Measurements from ENCODE around the gene CNGB1.

Gene CNGB1

GRCh38 chr16:57929250-57929649, 41.7 kb downstream of the CNGB1 start:
- ChIA-PET POLR2A (no interaction called here), CTCF (interaction anchor here (1.7 kb wide), 1 partner anchor 30 kb away, joined by 5 read pairs; no protein-coding TSS in a partner anchor)
- TF ChIP-seq, protein P1, sequence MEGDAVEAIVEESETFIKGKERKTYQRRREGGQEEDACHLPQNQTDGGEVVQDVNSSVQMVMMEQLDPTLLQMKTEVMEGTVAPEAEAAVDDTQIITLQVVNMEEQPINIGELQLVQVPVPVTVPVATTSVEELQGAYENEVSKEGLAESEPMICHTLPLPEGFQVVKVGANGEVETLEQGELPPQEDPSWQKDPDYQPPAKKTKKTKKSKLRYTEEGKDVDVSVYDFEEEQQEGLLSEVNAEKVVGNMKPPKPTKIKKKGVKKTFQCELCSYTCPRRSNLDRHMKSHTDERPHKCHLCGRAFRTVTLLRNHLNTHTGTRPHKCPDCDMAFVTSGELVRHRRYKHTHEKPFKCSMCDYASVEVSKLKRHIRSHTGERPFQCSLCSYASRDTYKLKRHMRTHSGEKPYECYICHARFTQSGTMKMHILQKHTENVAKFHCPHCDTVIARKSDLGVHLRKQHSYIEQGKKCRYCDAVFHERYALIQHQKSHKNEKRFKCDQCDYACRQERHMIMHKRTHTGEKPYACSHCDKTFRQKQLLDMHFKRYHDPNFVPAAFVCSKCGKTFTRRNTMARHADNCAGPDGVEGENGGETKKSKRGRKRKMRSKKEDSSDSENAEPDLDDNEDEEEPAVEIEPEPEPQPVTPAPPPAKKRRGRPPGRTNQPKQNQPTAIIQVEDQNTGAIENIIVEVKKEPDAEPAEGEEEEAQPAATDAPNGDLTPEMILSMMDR (IDR thresholded peaks at IDR 0.05; ENCODE audit: insufficient read depth, low read length, missing control alignments) = no peak
- H3K4me3 ChIP-seq (ENCODE audit: low read depth, low read length) = no peak overlapping the region
- no peak for DNase-seq (ENCODE audit: low read depth, low spot score)

- TF ChIP-seq, protein P1 (IDR thresholded peaks at IDR 0.05; ENCODE audit: insufficient read depth, low read length, missing control alignments) = no peak
- no peak overlapping the region for H3K4me3 ChIP-seq (ENCODE audit: low read depth, low read length)
- ChIA-PET POLR2A (no interaction called here), CTCF (no interaction called here)
- no peak for DNase-seq (ENCODE audit: low read depth, low spot score)
Measured at GRCh38 chr16:57926041-57926440, 44.9 kb downstream of the CNGB1 start.

GRCh38 chr16:57925310-57925709, 45.6 kb downstream of the CNGB1 start:
- TF ChIP-seq, protein P1 (IDR thresholded peaks at IDR 0.05; ENCODE audit: insufficient read depth, low read length, missing control alignments) = no peak
- no peak for DNase-seq (ENCODE audit: low read depth, low spot score)
- CTCF ChIA-PET = no interaction called here
- H3K4me3 ChIP-seq (ENCODE audit: low read depth, low read length) = no peak overlapping the region
- POLR2A ChIA-PET = no interaction called here

- TF ChIP-seq, protein P1 (IDR thresholded peaks at IDR 0.05; ENCODE audit: insufficient read depth, low read length, missing control alignments) = no peak
- ChIA-PET CTCF (interaction anchor here (1.3 kb wide), 1 partner anchor 18 kb away, joined by 4 read pairs; no protein-coding TSS in a partner anchor), POLR2A (no interaction called here)
- DNase-seq (ENCODE audit: low read depth, low spot score) = no peak
- no peak overlapping the region for H3K4me3 ChIP-seq (ENCODE audit: low read depth, low read length)
Measured at GRCh38 chr16:57924514-57924913, 46.4 kb downstream of the CNGB1 start.

- H3K4me3 ChIP-seq (ENCODE audit: low read depth, low read length) = no peak overlapping the region
- no peak for DNase-seq (ENCODE audit: low read depth, low spot score)
- TF ChIP-seq, protein P1 (IDR thresholded peaks at IDR 0.05; ENCODE audit: insufficient read depth, low read length, missing control alignments) = no peak
- POLR2A ChIA-PET = no interaction called here
- CTCF ChIA-PET = interaction anchor here (1.3 kb wide), 1 partner anchor 17 kb away, joined by 4 read pairs; no protein-coding TSS in a partner anchor
Measured at GRCh38 chr16:57923841-57924240, 47.1 kb downstream of the CNGB1 start.

- ChIA-PET CTCF (no interaction called here), POLR2A (no interaction called here)
Measured at GRCh38 chr16:57923418-57923817, 47.5 kb downstream of the CNGB1 start.

More at GRCh38 chr16:57923418-57923817, 47.5 kb downstream of the CNGB1 start:
- no peak overlapping the region for H3K4me3 ChIP-seq (ENCODE audit: low read depth, low read length)
- no peak for DNase-seq (ENCODE audit: low read depth, low spot score)
- TF ChIP-seq, protein P1 (IDR thresholded peaks at IDR 0.05; ENCODE audit: insufficient read depth, low read length, missing control alignments) = no peak

Data from AG04449 (cell line).